LNCaP clone FGC (cell line): ENCODE measurements around the gene CACNA2D3.

Experiments used
- DNase-seq: peaks from one replicate; pipeline ENCODE4 v3.0.0-alpha.2; 2011; ENCODE audit warnings: low read depth
- H3K4me3 ChIP-seq: 2 replicates; pipeline ENCODE4 v1.5.1; 2011; ENCODE audit warnings: mild to moderate bottlenecking, low read depth, low read length, control low read depth
- CTCF ChIP-seq: IDR thresholded peaks from 2 replicates; pipeline ENCODE4 v1.5.1; 2012; ENCODE audit warnings: mild to moderate bottlenecking; ENCODE audit not compliant: control insufficient read depth, insufficient read depth; ENCODE audit errors: extremely low read depth

CACNA2D3 gene

GRCh38 chr3:55085231-55085630 lies 962.9 kb downstream of the CACNA2D3 start:
- no peak overlapping the region for H3K4me3 ChIP-seq
- no peak for TF ChIP-seq CTCF
- DNase-seq: no peak

GRCh38 chr3:55089211-55089610 lies 966.9 kb downstream of the CACNA2D3 start:
- no peak overlapping the region for H3K4me3 ChIP-seq
- DNase-seq: no peak
- no peak for TF ChIP-seq CTCF

- no peak overlapping the region for H3K4me3 ChIP-seq
- TF ChIP-seq CTCF: no peak
- no peak for DNase-seq
These were observed 967.9 kb downstream of the CACNA2D3 start for GRCh38 chr3:55090291-55090690.

- no peak for TF ChIP-seq CTCF
- H3K4me3 ChIP-seq: no peak overlapping the region
These were observed 968.4 kb downstream of the CACNA2D3 start for GRCh38 chr3:55090746-55091145.

GRCh38 chr3:55091381-55092225 lies 969.3 kb downstream of the CACNA2D3 start:
- TF ChIP-seq CTCF: no peak

More at GRCh38 chr3:55090746-55091145, 968.4 kb downstream of the CACNA2D3 start:
- DNase-seq: no peak

GRCh38 chr3:55094676-55095075 lies 972.3 kb downstream of the CACNA2D3 start:
- no peak for DNase-seq
- no peak for TF ChIP-seq CTCF

More at GRCh38 chr3:55091381-55092225, 969.3 kb downstream of the CACNA2D3 start:
- H3K4me3 ChIP-seq: no peak overlapping the region
- no peak for DNase-seq

GRCh38 chr3:55097441-55097840 lies 975.1 kb downstream of the CACNA2D3 start:
- H3K4me3 ChIP-seq: no peak overlapping the region
- no peak for TF ChIP-seq CTCF
- no peak for DNase-seq

More at GRCh38 chr3:55094676-55095075, 972.3 kb downstream of the CACNA2D3 start:
- no peak overlapping the region for H3K4me3 ChIP-seq
